ENCODE results near the gene SH2D3A.
"Not testable (repeated sequence)": the region's sequence is repeated elsewhere in the genome, so short reads cannot be mapped to it uniquely, and the experiment has no call there.

GRCh38 chr19:6800160-6800790 is 33.0 kb upstream of the SH2D3A start:
- TF ChIP-seq CTCF (IDR thresholded peaks at IDR 0.05; ENCODE audit: low read length); EZH2 (optimal IDR thresholded peaks at IDR 0.05; ENCODE audit: low read depth, low read length); EZH2phosphoT487 (IDR thresholded peaks at IDR 0.05; ENCODE audit: low read length): not testable (repeated sequence)
